SK-N-MC (cell line): Measurements from ENCODE around the gene R3HDM2.
"Not testable (repeated sequence)": the region's sequence is repeated elsewhere in the genome, so short reads cannot be mapped to it uniquely, and the experiment has no call there.

Experiments used
- EZH2 ChIP-seq: fragments of 200-600 bp; sonication (generic); IDR thresholded peaks from one replicate; pipeline ENCODE4 v1.6.1; 2017; ENCODE audit warnings: antibody characterized with exemption
- POLR2AphosphoS5 ChIP-seq: IDR thresholded peaks from 2 replicates; pipeline ENCODE4 v1.6.1; 2012; ENCODE audit warnings: mild to moderate bottlenecking, low read depth, low read length, borderline replicate concordance

GRCh38 chr12:57276233-57276632 lies 154.6 kb downstream of the R3HDM2 start:
- TF ChIP-seq POLR2AphosphoS5, EZH2: not testable (repeated sequence)
